H9 (cell line): ENCODE data around the gene MID1. TPM values are rescaled to one million over a fixed set of nuclear protein-coding genes. Genes with fewer than 3 reads are reported as not detected.

Experiments
- DNase-seq: peaks from one replicate; pipeline ENCODE4 v3.0.0-alpha.2; 2017
- H2AFZ ChIP-seq: one replicate; pipeline ENCODE4 v1.6.1; 2013; ENCODE audit warnings: mild to moderate bottlenecking, low read length, control low read depth, moderate library complexity
- H2AK5ac ChIP-seq: 2 replicates; pipeline ENCODE4 v1.6.1; 2013; ENCODE audit warnings: low read length, control low read depth, mixed read lengths; ENCODE audit not compliant: insufficient read length
- H2BK120ac ChIP-seq: one replicate; pipeline ENCODE4 v1.6.1; 2013; ENCODE audit warnings: low read depth, mild to moderate bottlenecking, low read length, control low read depth, inconsistent platforms; ENCODE audit not compliant: poor library complexity, severe bottlenecking
- H2BK12ac ChIP-seq: 2 replicates; pipeline ENCODE4 v1.6.1; 2013; ENCODE audit warnings: low read length, control low read depth, mixed read lengths, low read depth; ENCODE audit not compliant: insufficient read length
- H2BK15ac ChIP-seq: 2 replicates; pipeline ENCODE4 v1.6.1; 2013; ENCODE audit warnings: low read depth, low read length, control low read depth
- H2BK20ac ChIP-seq: one replicate; pipeline ENCODE4 v1.6.1; 2013; ENCODE audit warnings: low read depth, mild to moderate bottlenecking, low read length, control low read depth, inconsistent platforms; ENCODE audit not compliant: poor library complexity, severe bottlenecking
- H2BK5ac ChIP-seq: 2 replicates; pipeline ENCODE4 v1.6.1; 2013; ENCODE audit warnings: low read length, control low read depth, mixed read lengths; ENCODE audit not compliant: insufficient read length
- H3K14ac ChIP-seq: 2 replicates; pipeline ENCODE4 v1.6.1; 2013; ENCODE audit warnings: low read length, control low read depth; ENCODE audit not compliant: insufficient read depth
- H3K18ac ChIP-seq: 2 replicates; pipeline ENCODE4 v1.6.1; 2013; ENCODE audit warnings: low read depth, mild to moderate bottlenecking, mixed read lengths, low read length, control low read depth; ENCODE audit not compliant: insufficient read length
- H3K23ac ChIP-seq: 2 replicates; pipeline ENCODE4 v1.6.1; 2013; ENCODE audit warnings: low read length, control low read depth, mixed read lengths, low read depth; ENCODE audit not compliant: insufficient read length
- H3K23me2 ChIP-seq: 2 replicates; pipeline ENCODE4 v1.6.1; 2013; ENCODE audit warnings: low read depth, mild to moderate bottlenecking, mixed read lengths, low read length, control low read depth; ENCODE audit not compliant: insufficient read length, poor library complexity, severe bottlenecking
- H3K27ac ChIP-seq: 2 replicates; pipeline ENCODE4 v1.5.1; 2013; ENCODE audit warnings: low read length, control low read depth, mixed read lengths, low read depth; ENCODE audit not compliant: insufficient read length
- H3K27me3 ChIP-seq: 2 replicates; pipeline ENCODE4 v1.6.1; 2013; ENCODE audit warnings: low read length, control low read depth, inconsistent platforms; ENCODE audit not compliant: insufficient read depth
- H3K4ac ChIP-seq: 2 replicates; pipeline ENCODE4 v1.6.1; 2013; ENCODE audit warnings: low read depth, mild to moderate bottlenecking, control low read depth, inconsistent platforms, low read length, moderate library complexity
- H3K4me1 ChIP-seq: 2 replicates; pipeline ENCODE4 v1.6.1; 2013; ENCODE audit warnings: low read length, control low read depth, inconsistent platforms; ENCODE audit not compliant: insufficient read depth
- H3K4me2 ChIP-seq: 2 replicates; pipeline ENCODE4 v1.6.1; 2013; ENCODE audit warnings: low read length, control low read depth, mixed read lengths; ENCODE audit not compliant: insufficient read length, insufficient read depth
- H3K56ac ChIP-seq: 2 replicates; pipeline ENCODE4 v1.6.1; 2013; ENCODE audit warnings: low read depth, mild to moderate bottlenecking, mixed read lengths, low read length, control low read depth; ENCODE audit not compliant: insufficient read length
- H3K79me1 ChIP-seq: 2 replicates; pipeline ENCODE4 v1.6.1; 2013; ENCODE audit warnings: low read depth, mild to moderate bottlenecking, moderate library complexity, low read length, control low read depth, inconsistent platforms; ENCODE audit not compliant: insufficient read depth, poor library complexity, severe bottlenecking
- H3K79me2 ChIP-seq: 2 replicates; pipeline ENCODE4 v1.6.1; 2013; ENCODE audit warnings: low read length, control low read depth, inconsistent platforms; ENCODE audit not compliant: insufficient read depth
- H3K9ac ChIP-seq: 2 replicates; pipeline ENCODE4 v1.6.1; 2013; ENCODE audit warnings: low read length, control low read depth, mixed read lengths; ENCODE audit not compliant: insufficient read length; ENCODE audit errors: extremely low read depth
- H3K9me3 ChIP-seq: one replicate; pipeline ENCODE4 v1.6.1; 2013; ENCODE audit warnings: low read depth, low read length, inconsistent platforms; ENCODE audit not compliant: control insufficient read depth
- H3T11ph ChIP-seq: one replicate; pipeline ENCODE4 v1.6.1; 2013; ENCODE audit warnings: mild to moderate bottlenecking, low read length, control low read depth, inconsistent platforms
- H4K20me1 ChIP-seq: one replicate; pipeline ENCODE4 v1.6.1; 2013; ENCODE audit not compliant: control insufficient read depth, insufficient read length, insufficient read depth
- H4K5ac ChIP-seq: 2 replicates; pipeline ENCODE4 v1.6.1; 2013; ENCODE audit warnings: low read depth, mild to moderate bottlenecking, mixed read lengths, low read length, control low read depth; ENCODE audit not compliant: insufficient read length
- H4K8ac ChIP-seq: replicated peaks from 2 replicates; pipeline ENCODE4 v1.6.1; 2013; ENCODE audit warnings: low read length, control low read depth, mixed read lengths, low read depth; ENCODE audit not compliant: insufficient read length
- H4K91ac ChIP-seq: 2 replicates; pipeline ENCODE4 v1.6.1; 2013; ENCODE audit warnings: low read depth, mild to moderate bottlenecking, moderate library complexity, mixed read lengths, low read length, control low read depth; ENCODE audit not compliant: insufficient read length
- H3K27ac Mint-ChIP-seq, 3 experiments: 2 replicates in 2 of 3; 3 replicates in 1 of 3; pipeline ENCODE4 v1.8.0; 2020 to 2021; ENCODE audit warnings: mixed read lengths in 3 of 3, mild to moderate bottlenecking in 1 of 3, moderate library complexity in 1 of 3
- H3K27me3 Mint-ChIP-seq: 2 replicates; pipeline ENCODE4 v1.8.0; 2021; ENCODE audit warnings: low read depth, mild to moderate bottlenecking, moderate library complexity, mixed read lengths
- H3K36me3 Mint-ChIP-seq, 3 experiments: 2 replicates in 2 of 3; 3 replicates in 1 of 3; pipeline ENCODE4 v1.8.0; 2020 to 2021; ENCODE audit warnings: low read depth in 3 of 3, mixed read lengths in 3 of 3; ENCODE audit not compliant: insufficient read depth in 1 of 3
- H3K4me1 Mint-ChIP-seq, 2 experiments: 2 replicates each; pipeline ENCODE4 v1.8.0; 2020; ENCODE audit warnings: mixed read lengths in 2 of 2
- H3K4me3 Mint-ChIP-seq, 2 experiments: 2 replicates in 1 of 2; 3 replicates in 1 of 2; pipeline ENCODE4 v1.8.0; 2020 to 2021; ENCODE audit warnings: mild to moderate bottlenecking in 2 of 2, mixed read lengths in 2 of 2, moderate library complexity in 1 of 2
- H3K9me3 Mint-ChIP-seq, 2 experiments: 2 replicates in 1 of 2; 3 replicates in 1 of 2; pipeline ENCODE4 v1.8.0; 2020; ENCODE audit warnings: mild to moderate bottlenecking in 2 of 2, mixed read lengths in 2 of 2, moderate library complexity in 1 of 2
- WGBS: extraction: QIAGEN DNeasy Blood & Tissue Kit; methylation state at CpG from one replicate; pipeline ENCODE4 v1.1.7; 2013; ENCODE audit warnings: missing lambda C conversion rate, low lambda C conversion rate, mixed read lengths; ENCODE audit not compliant: insufficient read length; ENCODE audit errors: extremely low coverage; 5-methylcytosine and 5-hydroxymethylcytosine counted together
- total RNA-seq: library from RNA; stranded (reverse); gene quantifications from 2 replicates; pipeline ENCODE4 v1.2.1, GENCODE V29; 2021
- TF ChIP-seq, protein P1 (sequence below): fragments of 200-600 bp; sonication (generic); conservative IDR thresholded peaks from 3 replicates; pipeline ENCODE4 v1.8.0; 2021; ENCODE audit warnings: antibody characterized with exemption, mild to moderate bottlenecking

Gene MID1
- total RNA-seq, 1 experiment from 2014 or later: 32.9 TPM

- no CpG with 5 or more reads among the region's 3 CpGs for WGBS
- Histone ChIP-seq H2BK120ac (no peak overlapping the region), H2BK5ac (no peak overlapping the region), H3T11ph (no peak overlapping the region), H4K20me1 (no peaks in the 10 kb centered on the region), H3K4me1 (peaks cover 2% of the 10 kb centered on the region; the same call in 1 of the 2 replicates), H2BK12ac (no peak overlapping the region), H3K27me3 (no peaks in the 10 kb centered on the region), H3K23ac (no peak overlapping the region), H3K23me2 (no peaks in the 10 kb centered on the region), H2AFZ (no peak overlapping the region), H3K79me2 (peaks cover 4% of the 10 kb centered on the region; the same call in 1 of the 2 replicates), H4K5ac (no peak overlapping the region), H4K91ac (no peak overlapping the region), H4K8ac (no peak overlapping the region), H3K27ac (no peak overlapping the region), H2AK5ac (no peak overlapping the region), H3K14ac (no peak overlapping the region), H2BK15ac (no peak overlapping the region), H3K4ac (no peak overlapping the region), H3K9me3 (no peaks in the 10 kb centered on the region), H3K4me2 (no peak overlapping the region), H2BK20ac (no peak overlapping the region), H3K56ac (no peak overlapping the region), H3K9ac (no peak overlapping the region), H3K18ac (no peak overlapping the region), H3K79me1 (no peaks in the 10 kb centered on the region)
- Mint-ChIP-seq H3K4me3 (no peak overlapping the region), H3K9me3 (peaks cover 26 to 44% of the 10 kb centered on the region in 2 experiments; a peak in 4 of 5 replicates), H3K27ac (no peak overlapping the region; a peak in 1 of 7 replicates), H3K27me3 (no peaks in the 10 kb centered on the region), H3K36me3 (peaks cover 17 to 28% (median 19%) of the 10 kb centered on the region in 3 experiments; a peak in 6 of 7 replicates), H3K4me1 (peaks cover 8 to 18% of the 10 kb centered on the region in 2 experiments)
- TF ChIP-seq, protein P1, sequence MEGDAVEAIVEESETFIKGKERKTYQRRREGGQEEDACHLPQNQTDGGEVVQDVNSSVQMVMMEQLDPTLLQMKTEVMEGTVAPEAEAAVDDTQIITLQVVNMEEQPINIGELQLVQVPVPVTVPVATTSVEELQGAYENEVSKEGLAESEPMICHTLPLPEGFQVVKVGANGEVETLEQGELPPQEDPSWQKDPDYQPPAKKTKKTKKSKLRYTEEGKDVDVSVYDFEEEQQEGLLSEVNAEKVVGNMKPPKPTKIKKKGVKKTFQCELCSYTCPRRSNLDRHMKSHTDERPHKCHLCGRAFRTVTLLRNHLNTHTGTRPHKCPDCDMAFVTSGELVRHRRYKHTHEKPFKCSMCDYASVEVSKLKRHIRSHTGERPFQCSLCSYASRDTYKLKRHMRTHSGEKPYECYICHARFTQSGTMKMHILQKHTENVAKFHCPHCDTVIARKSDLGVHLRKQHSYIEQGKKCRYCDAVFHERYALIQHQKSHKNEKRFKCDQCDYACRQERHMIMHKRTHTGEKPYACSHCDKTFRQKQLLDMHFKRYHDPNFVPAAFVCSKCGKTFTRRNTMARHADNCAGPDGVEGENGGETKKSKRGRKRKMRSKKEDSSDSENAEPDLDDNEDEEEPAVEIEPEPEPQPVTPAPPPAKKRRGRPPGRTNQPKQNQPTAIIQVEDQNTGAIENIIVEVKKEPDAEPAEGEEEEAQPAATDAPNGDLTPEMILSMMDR: no peak
- no peak for DNase-seq
These were observed 135.1 kb downstream of the MID1 start for GRCh38 chrX:10485326-10485725.
